GM18505 (cell line): ENCODE data around the gene SHD.
A peak's percentile ranks its signal among the peaks of the same experiment; 100 is the strongest.

Experiments used
- ATAC-seq: cut with Tn5 transposase; IDR thresholded peaks from one replicate; pipeline ENCODE4 v1.9.1; 2021; ENCODE audit not compliant: unreplicated experiment
- POLR2A ChIP-seq: IDR thresholded peaks from 4 replicates; pipeline ENCODE4 v1.6.1; 2011; ENCODE audit warnings: borderline replicate concordance; ENCODE audit not compliant: insufficient read depth, insufficient read length; ENCODE audit errors: extremely low read depth

SHD gene

DNA sequence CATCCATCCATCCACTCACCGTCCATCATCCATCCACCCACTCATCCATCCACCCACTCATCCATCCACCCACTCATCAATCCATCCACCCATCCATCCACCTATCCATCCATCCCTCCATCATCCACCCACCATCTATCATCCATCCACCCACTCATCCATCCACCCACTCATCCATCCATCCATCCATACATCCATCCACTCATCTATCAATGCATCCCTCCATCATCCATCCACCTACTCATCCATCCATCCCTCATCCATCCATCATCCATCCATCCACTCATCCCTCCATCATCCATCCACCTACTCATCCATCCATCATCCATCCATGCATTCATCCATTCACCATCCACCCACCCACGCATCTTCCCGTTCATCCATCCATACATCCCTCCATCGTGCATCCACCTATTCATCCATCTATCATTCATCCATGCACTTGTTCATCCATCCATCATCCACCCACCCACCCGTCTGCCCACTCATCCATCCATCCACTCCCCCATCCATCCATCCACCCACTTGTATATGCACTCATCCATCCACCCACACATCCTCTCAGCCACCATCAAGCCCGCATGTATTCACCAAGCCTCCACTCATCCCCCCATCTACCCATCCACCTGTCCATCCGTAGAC, 56.0 kb downstream of the SHD start:
- TF ChIP-seq POLR2A = no peak
- no peak for ATAC-seq

DNA sequence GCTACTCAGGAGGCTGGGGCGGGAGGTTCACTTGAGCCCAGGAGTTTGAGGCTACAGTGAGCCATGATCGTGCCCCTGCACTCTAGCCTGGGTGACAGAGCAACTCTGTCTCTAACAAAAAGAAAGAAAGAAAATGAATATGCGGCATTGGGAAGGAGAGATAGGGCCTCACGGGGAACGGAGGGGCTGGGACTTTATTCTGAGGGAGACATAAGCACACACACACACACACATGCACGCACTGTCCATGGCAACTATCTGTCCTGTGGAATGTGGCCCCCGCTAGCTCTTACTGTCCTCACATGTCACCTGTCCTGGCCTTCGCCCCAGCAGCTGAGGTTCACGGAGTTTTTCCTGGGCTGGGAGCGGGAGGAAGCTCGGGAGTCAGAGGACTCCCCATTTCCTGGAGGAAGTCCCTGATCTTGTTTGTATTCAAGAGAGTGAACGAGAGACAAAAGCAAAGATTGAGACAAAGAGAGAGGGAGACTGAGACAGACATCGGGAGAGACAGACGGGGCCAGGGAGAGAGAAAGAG, 58.9 kb downstream of the SHD start:
- no peak for ATAC-seq
- no peak for TF ChIP-seq POLR2A

DNA sequence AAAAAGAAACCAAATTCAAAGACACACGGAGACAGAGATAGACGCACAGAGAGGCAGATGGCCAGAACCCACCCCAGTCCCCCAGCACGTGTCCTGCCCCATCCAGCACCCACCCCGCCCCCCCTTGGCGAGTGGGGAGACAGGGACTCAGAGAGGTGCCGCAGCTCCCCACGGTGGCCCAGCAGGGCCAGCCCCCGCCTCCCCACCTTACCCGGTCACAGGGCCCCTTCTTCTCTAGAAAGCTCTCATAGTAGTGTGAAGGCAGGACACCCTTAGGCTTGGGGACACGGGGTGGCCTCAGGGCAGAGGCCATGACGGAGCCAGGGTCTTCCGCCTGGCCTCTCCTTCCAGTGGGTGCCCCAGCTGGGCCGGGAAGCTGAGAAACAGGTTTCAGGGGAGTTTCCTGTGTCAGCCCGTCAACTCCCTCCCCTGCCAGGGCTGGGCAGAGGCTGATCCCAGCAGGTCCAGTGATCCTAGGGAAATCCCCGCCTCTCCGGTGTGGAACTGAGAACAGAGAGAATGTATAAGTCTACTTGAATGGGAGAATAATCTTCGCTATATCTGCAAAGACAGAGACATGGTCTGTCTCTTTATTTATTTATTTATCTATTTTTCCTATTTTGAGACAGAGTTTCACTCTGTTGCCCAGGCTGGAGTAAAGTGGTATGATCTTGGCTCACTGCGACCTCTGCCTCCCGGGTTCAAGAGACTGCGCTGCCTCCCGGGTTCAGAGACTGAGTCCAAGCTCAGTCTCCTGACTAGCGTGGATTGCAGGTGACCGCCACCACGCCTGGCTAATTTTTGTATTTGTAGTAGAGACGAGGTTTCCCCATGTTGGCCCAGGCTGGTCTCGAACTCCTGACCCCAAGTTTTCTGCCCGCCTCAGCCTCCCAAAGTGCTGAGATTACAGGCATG, 59.6 kb downstream of the SHD start, which contains the start of gene STAP2:
Gene STAP2 (minus strand): TSS at position 387 of the 915 bp plus-strand sequence. CDS start 74 bp downstream, at position 313.
- peak; percentile 50 for TF ChIP-seq POLR2A
- no peak for ATAC-seq
